Brain pericyte (primary cell): ENCODE results near the gene CYB5RL.
A peak's percentile ranks its signal among the peaks of the same experiment; 100 is the strongest.
"Not testable (repeated sequence)": the region's sequence is repeated elsewhere in the genome, so short reads cannot be mapped to it uniquely, and the experiment has no call there.

Experiments used
- DNase-seq: peaks from one replicate; pipeline ENCODE4 v3.0.0-alpha.2; 2012; ENCODE audit warnings: low read depth, low spot score

The CYB5RL gene

GRCh38 chr1:54225986-54226559 is 26.2 kb upstream of the CYB5RL start:
- DNase-seq, result no peak

DNA sequence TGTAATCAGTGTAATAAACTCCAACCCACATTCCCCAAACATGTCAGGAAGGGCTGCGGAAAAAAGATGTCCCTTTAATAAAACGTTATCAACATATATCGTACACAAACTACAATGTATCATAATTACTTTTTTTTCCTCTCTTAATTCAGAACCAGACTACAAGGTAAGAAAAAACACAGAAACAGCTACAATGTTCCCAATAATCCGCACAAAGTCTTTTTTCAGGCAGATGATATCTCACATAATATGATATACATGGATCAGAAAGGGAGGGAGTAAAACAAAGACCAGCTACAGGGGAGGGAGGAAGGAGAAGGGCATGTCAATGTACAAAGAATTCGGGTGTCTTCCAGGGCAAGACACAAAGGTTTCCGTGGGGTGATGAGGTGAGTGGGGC is 25.5 kb upstream of the CYB5RL start:
- DNase-seq, result no peak

GRCh38 chr1:54224233-54224632 is 24.4 kb upstream of the CYB5RL start:
- no peak for DNase-seq

GRCh38 chr1:54223441-54224202 is 23.8 kb upstream of the CYB5RL start:
- no peak for DNase-seq

GRCh38 chr1:54222711-54223110 is 22.9 kb upstream of the CYB5RL start:
- DNase-seq, result no peak

DNA sequence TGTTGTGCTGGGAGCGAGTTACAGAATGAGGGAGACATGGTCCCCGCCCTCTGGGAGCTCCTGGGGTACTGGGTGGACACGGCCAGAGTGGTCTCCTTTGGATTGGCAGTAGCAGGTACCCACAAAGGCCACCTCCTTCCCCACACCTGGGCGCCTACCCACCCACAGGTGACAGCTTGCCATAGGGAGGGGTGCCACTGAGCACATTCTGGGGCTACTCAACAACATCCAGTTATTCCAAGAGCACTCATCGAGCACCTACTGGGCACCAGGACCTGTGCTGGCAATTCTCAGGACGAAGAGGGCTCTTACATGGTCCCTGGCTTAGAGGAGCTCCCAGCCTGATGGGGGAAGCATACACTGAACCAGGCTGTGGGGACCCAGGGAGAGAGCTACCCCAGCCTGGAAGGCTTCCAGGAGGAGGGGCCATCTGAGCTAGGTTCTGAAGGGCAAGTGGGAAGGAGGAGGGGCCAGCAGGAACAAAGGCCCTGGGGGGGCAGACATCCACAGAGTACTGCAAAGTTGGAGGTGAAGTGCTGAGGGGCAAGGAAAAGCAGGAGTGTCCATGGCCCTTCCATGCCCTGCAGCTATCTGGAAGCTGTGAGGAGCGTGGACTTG is 22.1 kb upstream of the CYB5RL start:
- DNase-seq, result no peak

DNA sequence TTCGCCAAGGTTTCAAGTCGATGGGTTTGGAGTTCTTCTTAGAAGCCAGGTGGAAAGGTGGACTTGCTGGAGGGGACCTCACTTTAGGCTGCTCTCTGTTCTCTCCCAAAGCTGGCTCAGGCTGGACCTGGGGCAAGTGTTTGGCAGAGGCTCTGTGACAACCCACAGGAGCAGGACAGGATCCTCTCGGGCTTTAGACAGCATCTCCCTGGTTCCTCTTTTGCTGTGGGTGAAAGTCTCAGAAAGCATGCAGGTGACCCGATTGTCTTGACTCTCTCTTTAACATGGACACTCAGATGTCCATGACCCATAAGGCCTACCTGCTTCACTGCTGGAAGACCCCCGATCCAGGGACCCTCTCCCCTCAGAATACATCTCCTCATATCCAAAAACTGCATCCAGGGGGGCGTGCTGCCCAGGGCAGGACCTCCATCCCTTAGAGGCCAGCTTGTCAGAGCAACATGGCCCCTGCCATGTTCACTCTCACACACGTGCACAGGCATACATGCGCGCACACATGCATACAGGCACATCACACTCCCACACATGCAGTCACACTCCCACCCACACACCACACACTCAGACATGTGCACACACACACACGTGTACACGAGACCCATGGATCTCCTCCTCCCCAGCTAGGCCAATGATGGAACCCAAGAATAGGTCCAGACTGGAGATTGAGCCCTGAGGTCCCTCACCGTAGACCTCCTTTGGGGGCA is 21.4 kb upstream of the CYB5RL start:
- no peak for DNase-seq

GRCh38 chr1:54220004-54220811 is 20.4 kb upstream of the CYB5RL start:
- peak; percentile 63 for DNase-seq

- DNase-seq, result no peak
Measured at GRCh38 chr1:54219688-54220003, 19.8 kb upstream of the CYB5RL start.

- DNase-seq, result no peak
Measured at GRCh38 chr1:54218883-54219687, 19.3 kb upstream of the CYB5RL start.

- no peak for DNase-seq
Measured at GRCh38 chr1:54215523-54215922, 15.7 kb upstream of the CYB5RL start.

GRCh38 chr1:54212872-54213271 is 13.0 kb upstream of the CYB5RL start:
- no peak for DNase-seq

- DNase-seq, result not testable (repeated sequence)
Measured at GRCh38 chr1:54207896-54208295, 8.1 kb upstream of the CYB5RL start.

DNA sequence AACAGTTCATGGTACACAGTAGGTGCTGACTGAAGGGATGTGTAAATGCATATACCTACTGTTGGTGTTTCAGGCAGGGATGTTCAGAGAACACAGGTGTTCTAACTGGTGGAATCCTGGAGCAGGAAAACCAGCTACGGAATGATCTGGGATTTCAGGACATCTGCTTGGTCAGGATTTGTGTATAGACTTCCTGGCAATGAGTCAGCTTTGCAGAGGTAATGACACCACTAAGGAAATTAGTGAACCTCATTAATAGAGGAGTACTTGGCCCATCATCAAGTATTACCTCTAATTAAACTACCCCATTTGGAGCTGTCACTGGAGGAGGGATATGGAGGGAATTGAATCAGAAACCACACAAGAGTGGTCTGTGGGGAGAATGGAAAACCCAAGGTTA is 7.5 kb upstream of the CYB5RL start:
- no peak for DNase-seq

GRCh38 chr1:54204199-54204598 is 4.4 kb upstream of the CYB5RL start:
- no peak for DNase-seq

DNA sequence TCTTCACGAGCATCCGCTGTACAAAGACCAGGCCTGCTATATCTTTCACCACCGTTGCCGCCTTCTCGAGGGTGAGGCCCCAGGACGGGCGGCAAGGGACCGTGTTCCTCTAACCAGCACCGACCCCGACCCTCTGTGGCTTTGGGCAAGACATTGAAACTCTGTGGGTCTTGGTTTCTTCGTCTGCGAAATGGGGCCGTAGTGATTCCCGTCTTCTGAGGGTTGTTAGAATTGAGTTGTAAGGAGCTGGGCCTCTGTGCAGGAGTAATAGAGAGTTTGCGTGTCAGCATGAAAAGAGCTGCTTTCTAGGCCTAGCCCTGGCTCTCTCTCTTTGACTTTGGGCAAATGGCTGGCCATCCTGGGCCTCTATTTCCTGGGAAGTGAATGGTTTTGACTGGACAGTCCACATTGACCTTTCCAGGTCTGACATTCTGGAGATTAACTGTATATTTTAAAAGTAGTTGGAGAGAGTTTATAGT is 728 bp upstream of the CYB5RL start:
- DNase-seq, result no peak

- DNase-seq, result no peak
Measured at GRCh38 chr1:54199151-54199764, 572 bp downstream of the CYB5RL start.

DNA sequence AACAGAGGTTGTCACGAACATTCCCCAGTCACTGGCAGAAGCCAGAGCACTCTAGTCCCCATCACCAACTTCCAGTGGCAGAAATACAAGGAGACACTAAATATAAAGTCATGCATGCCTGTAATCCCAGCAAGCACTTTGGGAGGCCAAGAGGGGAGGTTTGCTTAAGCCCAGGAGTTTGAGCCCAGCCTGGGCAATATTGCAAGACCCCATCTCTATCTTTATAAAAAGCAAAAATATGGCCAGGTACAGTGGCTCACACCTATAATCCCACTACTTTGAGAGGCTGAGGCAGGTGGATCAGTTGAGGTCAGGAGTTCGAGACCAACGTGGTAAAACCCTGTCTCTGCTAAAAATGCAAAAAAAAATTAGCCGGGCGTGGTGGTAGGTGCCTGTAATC is 6.4 kb downstream of the CYB5RL start:
- DNase-seq, result no peak

- DNase-seq, result no peak
Measured at GRCh38 chr1:54191525-54191924, 8.3 kb downstream of the CYB5RL start.

GRCh38 chr1:54190526-54190925 is 9.3 kb downstream of the CYB5RL start:
- no peak for DNase-seq
